ENCODE measurements around the gene HACE1.
"Not testable (repeated sequence)": the region's sequence is repeated elsewhere in the genome, so short reads cannot be mapped to it uniquely, and the experiment has no call there.

The HACE1 gene

GRCh38 chr6:104829183-104829958 lies 30.3 kb downstream of the HACE1 start:
- DNase-seq (ENCODE audit: low read depth in 2 of 2), result no peak

GRCh38 chr6:104828478-104828877 lies 31.2 kb downstream of the HACE1 start:
- no peak for DNase-seq (ENCODE audit: low read depth in 2 of 2)

GRCh38 chr6:104820820-104821219 lies 38.9 kb downstream of the HACE1 start:
- not testable (repeated sequence) for DNase-seq (ENCODE audit: low read depth in 2 of 2)

- DNase-seq (ENCODE audit: low read depth in 2 of 2), result no peak
Observed at GRCh38 chr6:104816125-104816524, 43.6 kb downstream of the HACE1 start.

GRCh38 chr6:104814743-104815142 lies 45.0 kb downstream of the HACE1 start:
- DNase-seq (ENCODE audit: low read depth in 2 of 2), result no peak

GRCh38 chr6:104813552-104813951 lies 46.2 kb downstream of the HACE1 start:
- DNase-seq (ENCODE audit: low read depth in 2 of 2), result no peak

- DNase-seq (ENCODE audit: low read depth in 2 of 2), result no peak
Observed at GRCh38 chr6:104809116-104809515, 50.6 kb downstream of the HACE1 start.

- DNase-seq (ENCODE audit: low read depth in 2 of 2), result not testable (repeated sequence)
Observed at GRCh38 chr6:104805335-104805734, 54.4 kb downstream of the HACE1 start.

GRCh38 chr6:104799134-104799657 lies 60.5 kb downstream of the HACE1 start:
- no peak for DNase-seq (ENCODE audit: low read depth in 2 of 2)

- DNase-seq (ENCODE audit: low read depth in 2 of 2), result no peak
Observed at GRCh38 chr6:104796031-104796785, 63.5 kb downstream of the HACE1 start.

GRCh38 chr6:104795363-104795762 lies 64.4 kb downstream of the HACE1 start:
- no peak for DNase-seq (ENCODE audit: low read depth in 2 of 2)

- no peak for DNase-seq (ENCODE audit: low read depth in 2 of 2)
Observed at GRCh38 chr6:104789770-104790190, 69.9 kb downstream of the HACE1 start.

GRCh38 chr6:104788400-104788799 lies 71.3 kb downstream of the HACE1 start:
- no peak for DNase-seq (ENCODE audit: low read depth in 2 of 2)

GRCh38 chr6:104787305-104787704 lies 72.4 kb downstream of the HACE1 start:
- no peak for DNase-seq (ENCODE audit: low read depth in 2 of 2)

GRCh38 chr6:104784884-104785283 lies 74.8 kb downstream of the HACE1 start:
- no peak for DNase-seq (ENCODE audit: low read depth in 2 of 2)

GRCh38 chr6:104771258-104771832 lies 88.4 kb downstream of the HACE1 start:
- DNase-seq (ENCODE audit: low read depth in 2 of 2), result no peak

- no peak for DNase-seq (ENCODE audit: low read depth in 2 of 2)
Observed at GRCh38 chr6:104768906-104769305, 90.8 kb downstream of the HACE1 start.

- DNase-seq (ENCODE audit: low read depth in 2 of 2), result no peak
Observed at GRCh38 chr6:104766595-104766994, 93.1 kb downstream of the HACE1 start.

- no peak for DNase-seq (ENCODE audit: low read depth in 2 of 2)
Observed at GRCh38 chr6:104754788-104755409, 104.8 kb downstream of the HACE1 start.

- DNase-seq (ENCODE audit: low read depth in 2 of 2), result no peak
Observed at GRCh38 chr6:104753251-104753650, 106.5 kb downstream of the HACE1 start.

GRCh38 chr6:104750449-104750848 lies 109.3 kb downstream of the HACE1 start:
- DNase-seq (ENCODE audit: low read depth in 2 of 2), result no peak

- not testable (repeated sequence) for DNase-seq (ENCODE audit: low read depth in 2 of 2)
Observed at GRCh38 chr6:104739124-104739523, 120.6 kb downstream of the HACE1 start.
